RPMI7951 (cell line): ENCODE measurements around the gene CDH13. TPM values are rescaled to one million over a fixed set of nuclear protein-coding genes. Genes with fewer than 3 reads are reported as not detected.

Experiments used
- DNase-seq: peaks from one replicate; pipeline ENCODE4 v3.0.0-alpha.2; 2012; ENCODE audit warnings: low read depth
- total RNA-seq: library from RNA; depleted of rRNA; stranded (reverse); fragments of >200 nt; shearing (Covaris generic); gene quantifications from 2 replicates; pipeline ENCODE4 v1.2.3, GENCODE V29; 2014

CDH13 gene
- total RNA-seq, 1 experiment from 2014 or later, result 65.6 TPM

DNA sequence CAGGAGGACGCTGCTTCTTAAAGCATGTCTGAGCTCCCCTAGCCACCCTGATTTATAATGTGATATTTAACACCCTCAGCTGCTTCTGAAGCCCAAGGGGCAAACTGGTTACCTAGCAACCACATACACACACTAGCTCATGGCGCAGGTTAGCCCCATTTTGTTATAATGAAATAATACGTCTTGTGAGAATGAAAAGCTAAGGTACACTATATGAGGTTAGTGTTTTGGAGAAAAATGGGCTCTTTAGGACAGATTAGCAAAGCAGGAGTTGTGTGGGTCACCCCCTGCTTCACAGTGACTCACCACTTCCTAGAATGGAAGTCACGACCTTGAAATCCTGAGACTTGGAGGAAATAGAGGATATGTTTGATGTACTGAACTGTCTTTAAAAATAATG is 776.2 kb downstream of the CDH13 start:
- peak; percentile 73 for DNase-seq

DNA sequence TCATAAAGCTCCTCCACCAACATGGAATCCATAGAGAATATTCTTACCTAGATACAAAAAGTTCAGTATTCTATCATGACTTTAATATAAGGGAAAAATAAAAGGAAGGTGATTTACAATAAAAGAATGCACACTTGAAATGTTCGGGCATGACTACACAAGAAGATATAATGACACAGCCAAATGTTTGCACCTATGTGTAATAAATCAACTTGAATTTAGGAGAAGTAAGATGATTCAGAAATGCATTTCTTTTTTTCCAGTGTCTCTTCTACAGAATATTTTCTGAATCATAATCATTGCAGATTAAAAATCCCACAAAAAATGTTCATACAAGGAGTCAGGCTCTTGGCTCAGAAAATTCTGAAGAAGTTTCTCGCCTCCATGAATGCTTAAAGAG is 777.0 kb downstream of the CDH13 start:
- DNase-seq, result peak; percentile 46

DNA sequence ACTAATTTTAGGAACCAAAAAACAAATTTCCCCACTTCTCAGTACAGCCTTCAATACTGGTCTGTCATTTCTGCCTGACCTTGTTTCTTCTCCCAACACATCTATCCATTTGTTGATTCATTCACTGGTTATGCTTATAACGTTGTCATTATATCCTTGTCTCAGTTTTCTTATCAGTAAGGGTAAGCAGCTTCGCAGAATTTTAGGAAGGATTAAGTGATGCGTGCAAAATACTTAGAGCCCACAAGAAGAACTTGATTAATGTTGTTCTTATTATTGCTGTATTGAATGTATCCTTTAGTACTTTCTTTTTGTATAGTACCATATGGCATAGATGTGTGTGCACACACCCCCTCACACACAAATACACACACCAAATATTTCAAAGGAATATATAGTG is 777.5 kb downstream of the CDH13 start:
- no peak for DNase-seq

DNA sequence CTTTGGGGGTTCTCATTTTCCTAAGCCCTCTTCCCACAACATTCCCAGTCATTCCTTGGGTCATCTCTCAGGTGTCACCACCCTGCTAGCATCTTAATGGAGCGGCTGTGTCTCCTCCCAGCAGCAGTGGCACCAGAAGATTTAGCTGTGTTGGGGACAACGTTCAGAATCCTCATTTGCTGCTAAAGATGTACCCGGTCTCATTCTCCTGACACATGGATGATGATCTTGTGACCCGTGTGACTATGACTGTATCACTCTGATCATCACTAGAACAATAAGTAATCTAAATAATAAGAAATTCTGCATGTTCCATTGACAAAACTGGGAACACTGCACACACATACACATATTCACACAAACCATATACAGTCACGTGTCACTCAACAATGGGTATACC is 781.2 kb downstream of the CDH13 start:
- DNase-seq, result no peak

DNA sequence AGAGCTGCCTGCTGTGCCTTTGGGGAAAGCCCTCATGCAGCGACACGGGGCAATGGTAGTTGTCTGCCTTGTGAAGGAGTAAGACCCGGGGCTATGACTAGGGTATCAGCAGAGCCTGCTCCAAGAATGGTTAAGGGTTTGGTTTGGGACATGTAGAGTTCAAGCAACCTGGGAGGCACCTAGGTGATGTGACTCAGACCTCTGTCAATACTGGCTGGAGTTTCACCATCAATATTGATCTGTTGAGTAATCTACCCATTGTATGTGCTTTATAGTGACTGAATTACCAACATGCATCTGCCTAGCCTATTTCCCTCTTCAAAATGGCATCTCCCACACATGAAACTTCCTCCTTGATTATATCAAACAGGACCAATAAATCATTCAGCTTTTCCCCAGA is 782.6 kb downstream of the CDH13 start:
- no peak for DNase-seq

DNA sequence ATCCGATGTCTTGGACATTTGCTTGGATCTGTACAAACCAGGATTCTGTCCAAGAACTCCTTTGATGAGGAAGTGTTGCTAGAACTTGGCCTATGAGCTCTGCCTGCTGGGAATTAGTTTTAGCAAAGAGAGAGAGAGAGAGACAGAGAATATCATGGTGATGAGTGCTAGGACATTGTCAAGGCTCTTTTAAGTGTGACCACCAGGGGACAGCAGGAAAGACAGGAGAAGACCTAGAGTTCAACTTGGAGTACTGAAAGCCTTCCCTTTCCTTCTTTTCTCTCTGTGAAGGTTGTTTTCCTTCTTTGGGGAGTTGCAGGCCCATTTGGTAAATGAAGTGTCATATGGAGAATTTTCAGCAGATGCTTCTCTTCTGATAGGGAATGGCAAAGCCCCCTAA is 791.8 kb downstream of the CDH13 start:
- DNase-seq, result no peak

DNA sequence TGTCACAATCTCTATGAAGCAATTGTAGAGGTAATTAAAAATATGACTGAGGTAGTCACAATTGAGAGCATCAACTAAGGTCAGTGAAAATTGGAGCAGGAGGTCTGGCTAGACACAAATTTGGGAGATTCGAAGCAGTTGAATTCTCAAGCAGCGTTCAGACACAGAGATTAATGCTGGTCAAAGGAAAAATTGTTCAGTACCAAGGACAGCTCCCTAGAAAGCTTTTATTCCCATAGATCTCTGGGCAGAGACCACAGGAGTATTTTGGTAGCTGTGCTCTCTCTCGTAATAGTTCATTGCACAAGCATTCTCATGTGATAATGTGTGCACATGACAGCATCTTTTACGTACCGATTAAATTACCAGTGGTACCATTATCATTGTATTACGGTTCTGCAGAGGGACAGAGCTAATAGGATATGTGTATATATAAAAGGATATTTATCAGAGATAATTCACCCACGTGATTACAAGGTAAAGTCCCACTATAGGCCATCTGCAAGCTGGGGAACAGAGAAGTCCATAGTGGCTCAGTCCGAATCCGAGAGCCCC is 793.5 kb downstream of the CDH13 start:
- peak; percentile 62 for DNase-seq

DNA sequence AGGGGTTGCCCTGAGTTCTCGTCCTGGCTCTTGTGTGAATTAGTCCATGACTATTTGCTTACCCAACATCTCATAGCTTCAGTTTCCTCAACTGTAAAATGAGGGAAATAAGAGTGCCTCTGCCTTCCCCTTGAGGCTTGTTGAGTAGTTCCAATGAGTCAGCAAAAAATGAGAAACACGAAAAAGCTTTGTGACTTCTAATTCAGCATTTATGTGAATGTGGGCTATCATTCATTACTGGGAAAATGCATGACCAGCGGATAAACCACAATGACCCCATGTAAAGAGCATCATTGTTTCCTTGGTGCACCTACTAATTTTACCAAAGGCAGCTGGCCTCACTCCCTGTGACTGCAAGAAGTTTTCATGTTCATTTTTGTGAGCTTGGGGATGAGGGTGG is 806.4 kb downstream of the CDH13 start:
- peak; percentile 56 for DNase-seq

DNA sequence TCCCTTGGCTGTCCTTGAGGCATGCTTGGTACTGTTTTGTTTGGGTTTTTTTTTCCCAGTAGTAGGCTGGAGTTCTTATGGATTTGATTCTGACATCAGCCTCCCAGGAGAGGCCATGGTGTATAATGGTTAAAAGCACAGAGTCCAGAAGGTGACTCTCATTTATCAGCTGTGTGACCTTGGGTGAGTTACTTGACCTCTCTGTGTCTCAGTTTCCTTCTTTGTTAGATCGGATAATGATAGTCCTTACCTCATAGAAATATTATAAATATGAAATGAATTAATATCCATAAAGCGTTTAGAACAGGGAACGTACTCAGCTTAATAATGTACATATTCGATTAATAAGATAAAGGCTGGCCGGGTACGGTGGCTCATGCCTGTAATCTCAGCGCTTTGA is 810.3 kb downstream of the CDH13 start:
- DNase-seq, result no peak

DNA sequence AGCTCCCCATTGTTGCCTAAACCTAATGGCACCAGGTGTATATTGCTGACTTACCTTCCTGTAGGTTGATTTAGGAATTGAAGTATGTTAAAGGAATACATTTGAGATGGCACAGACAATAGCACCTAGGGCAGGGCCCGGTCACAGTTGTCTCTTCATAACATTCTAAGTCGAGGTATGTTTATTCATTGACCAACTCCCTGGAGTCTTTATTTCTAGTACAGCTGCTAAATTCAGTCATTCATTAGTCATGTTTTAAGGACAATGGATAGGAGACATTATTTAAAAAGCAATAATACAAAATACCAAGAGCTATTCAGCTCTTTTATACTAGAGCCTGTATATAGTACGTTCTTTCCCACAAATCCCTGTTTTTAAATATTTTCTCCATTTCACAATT is 811.6 kb downstream of the CDH13 start:
- no peak for DNase-seq

DNA sequence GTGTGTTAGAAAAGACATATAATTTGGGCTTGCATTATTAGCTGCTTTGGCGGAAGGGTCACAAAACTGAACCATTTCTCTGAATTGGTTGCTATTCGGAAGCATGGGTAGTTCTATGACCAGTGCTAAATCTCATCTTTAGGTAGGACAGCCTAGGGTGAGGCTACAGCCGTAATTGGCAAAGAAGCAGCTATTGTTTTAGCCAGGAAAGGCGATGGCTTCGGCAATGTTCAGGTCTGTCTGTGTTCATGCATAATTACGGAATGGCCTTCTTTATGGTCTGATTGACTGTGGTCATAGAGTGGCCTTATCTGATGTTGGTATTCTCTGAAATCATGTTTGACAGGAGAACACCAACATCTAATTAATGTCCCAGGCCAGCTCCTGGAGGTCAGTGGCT is 812.6 kb downstream of the CDH13 start:
- DNase-seq, result no peak

DNA sequence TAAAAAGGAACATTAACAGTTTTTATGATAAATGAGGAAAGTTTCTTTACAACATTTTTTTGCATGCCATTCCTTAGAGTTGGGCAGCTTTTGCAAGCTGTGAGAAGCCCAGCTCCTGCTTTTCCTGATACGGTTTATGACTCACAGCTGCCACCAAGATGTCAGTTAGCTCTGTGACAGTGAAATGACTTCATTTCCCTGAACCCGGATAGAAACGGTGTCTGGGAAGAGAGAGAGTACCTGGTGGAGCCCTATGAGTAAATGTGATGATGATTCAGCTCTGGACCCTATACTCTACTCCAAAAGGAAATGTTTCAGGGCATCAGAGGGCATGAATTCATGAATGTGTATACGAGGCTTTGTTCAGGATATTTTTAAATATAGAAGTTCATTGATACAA is 814.7 kb downstream of the CDH13 start:
- peak; percentile 62 for DNase-seq

DNA sequence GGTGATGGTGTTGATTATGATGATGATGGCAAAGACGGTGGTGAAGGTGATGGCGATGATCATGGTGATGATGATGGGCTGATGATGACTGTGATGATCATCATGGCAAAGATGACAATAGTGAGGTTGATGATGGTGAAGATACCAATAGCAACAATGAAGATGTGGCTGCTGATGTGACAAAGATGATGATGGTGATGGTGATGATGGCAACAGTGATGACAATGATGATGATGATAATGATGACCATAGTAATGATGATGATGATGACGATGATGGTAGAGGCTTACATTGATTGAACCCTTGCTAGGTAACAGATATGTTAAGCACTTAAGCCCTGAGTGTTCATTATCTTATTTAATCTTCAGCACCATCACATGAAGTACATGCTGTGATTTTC is 817.2 kb downstream of the CDH13 start:
- no peak for DNase-seq

DNA sequence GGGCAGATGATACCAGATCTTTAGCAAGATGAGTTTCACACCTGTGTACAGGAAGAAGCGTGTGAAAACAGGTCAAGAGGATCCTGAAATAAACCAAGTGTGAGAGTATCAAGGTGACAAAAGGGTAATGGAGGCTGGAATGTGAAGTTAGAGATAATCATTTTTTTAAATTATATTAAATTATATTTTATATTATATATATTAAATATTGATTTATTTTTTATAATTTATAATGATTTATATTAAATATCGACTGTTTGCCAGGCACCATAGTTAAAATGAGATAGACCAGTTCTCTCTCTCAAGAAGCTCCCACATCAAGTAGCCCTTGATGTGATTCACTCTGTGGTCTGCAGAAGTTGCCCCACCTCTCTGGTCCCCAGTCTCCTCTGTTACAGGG is 820.8 kb downstream of the CDH13 start:
- DNase-seq, result no peak

DNA sequence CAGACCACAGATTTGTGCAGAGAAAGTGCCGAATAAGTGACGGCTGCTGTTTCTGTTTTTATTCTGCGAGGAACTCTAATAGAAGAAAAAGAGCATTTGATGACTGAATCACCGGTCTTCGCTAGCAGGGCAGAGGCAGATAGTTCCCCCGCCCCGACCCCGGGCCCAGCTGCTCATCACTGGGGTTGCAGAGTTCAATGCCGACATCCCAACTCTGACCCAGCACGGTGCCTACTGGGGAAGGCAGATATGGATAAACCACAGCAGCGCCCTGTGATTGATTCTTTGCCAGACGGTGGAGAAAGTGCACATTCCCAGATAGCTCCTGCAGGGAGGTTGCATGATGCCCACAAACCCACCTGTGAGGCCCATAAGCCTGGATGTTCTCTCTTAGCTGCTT is 823.1 kb downstream of the CDH13 start:
- no peak for DNase-seq

DNA sequence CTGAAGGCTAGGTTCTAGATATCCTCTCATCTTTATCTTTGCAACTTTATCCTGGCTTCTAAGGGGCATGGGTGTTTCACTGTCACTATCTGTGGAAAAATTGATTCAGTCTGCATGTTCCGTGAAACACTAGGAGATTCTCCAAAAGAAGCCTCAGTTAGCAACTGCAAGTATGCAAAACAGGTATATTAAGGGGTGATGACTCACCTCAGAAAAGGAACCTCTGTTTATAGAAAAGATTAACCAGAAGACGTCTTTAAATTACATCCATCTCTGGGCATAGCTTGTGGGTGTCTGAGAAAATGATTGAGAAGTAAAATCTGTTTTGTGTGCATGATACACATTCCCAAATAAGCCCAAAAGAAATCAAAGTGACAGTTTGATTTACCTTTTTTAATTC is 827.2 kb downstream of the CDH13 start:
- no peak for DNase-seq

DNA sequence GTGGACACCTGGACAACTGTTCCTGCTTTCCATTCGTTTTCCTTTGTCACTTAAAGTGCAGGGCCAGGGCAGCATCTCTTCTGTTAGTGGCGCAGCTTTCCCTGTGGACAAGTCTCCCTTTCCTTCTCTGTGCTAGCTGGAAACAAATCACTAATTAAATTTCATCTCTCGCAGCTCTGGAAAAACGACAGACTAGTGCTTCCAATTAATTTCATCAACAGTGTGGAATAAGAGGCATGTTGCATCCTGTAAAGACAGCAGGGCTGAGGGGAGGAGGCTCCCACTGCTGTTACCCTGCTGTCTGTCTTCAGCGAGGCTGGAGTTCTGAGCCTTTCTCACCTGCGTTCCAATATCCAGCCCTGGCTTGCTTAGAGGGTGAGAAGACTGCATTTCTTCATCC is 828.9 kb downstream of the CDH13 start:
- DNase-seq, result no peak

DNA sequence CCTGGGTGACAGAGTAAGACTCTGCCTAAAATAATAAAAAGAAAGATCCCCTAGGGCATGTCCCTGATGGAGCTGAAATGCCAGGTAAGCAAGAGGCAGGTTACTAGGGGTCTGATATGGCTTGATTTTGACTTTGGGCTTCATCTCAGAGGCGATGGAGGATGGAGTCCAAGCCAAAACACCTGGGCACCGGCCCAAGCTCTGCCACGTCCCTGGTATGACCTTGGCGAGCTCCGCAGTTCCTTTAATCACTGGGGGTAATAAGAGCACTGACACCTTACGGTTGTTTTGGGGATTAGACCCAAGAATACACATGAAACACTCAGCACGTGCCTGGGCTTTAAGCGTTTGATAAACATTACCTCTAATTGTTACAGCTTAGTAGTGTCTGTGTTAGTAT is 830.2 kb downstream of the CDH13 start:
- no peak for DNase-seq

DNA sequence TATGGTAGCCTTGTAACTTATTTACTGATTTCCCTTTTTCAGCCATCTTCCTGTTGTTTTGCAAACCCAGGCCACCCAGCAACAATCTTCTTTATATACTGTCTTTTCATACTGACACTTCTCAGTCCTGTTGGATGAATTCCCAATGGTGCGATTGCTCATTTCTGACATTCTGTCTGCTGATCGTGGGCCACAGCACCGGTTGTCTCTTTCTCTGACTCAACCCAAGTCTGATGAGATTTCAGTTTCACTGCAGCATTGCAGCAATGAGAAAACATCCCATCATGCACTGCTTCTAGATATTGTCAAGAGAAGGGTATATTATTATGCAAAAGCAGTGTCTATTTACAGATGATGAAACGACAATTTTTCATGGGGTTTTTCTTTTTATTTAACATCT is 831.8 kb downstream of the CDH13 start:
- peak; percentile 90 for DNase-seq

DNA sequence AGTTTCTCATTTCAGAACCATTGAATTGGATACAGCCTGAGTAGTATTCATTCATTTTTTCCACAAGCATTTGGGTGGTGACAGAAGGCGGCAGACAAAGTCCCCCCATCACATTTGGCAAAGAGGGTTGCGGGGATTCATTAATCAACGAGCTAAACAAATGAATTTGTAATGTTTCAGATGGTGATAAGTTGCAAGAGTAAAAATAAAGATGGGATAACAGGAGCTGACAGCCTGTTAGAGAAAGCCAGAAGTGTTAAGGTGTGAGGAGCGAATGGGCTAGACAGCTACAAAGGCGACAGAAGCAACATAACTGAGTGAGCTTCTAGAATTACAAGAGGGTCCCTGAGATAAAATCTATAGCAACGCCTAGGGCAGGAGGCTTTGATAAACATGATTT is 838.2 kb downstream of the CDH13 start:
- DNase-seq, result no peak

DNA sequence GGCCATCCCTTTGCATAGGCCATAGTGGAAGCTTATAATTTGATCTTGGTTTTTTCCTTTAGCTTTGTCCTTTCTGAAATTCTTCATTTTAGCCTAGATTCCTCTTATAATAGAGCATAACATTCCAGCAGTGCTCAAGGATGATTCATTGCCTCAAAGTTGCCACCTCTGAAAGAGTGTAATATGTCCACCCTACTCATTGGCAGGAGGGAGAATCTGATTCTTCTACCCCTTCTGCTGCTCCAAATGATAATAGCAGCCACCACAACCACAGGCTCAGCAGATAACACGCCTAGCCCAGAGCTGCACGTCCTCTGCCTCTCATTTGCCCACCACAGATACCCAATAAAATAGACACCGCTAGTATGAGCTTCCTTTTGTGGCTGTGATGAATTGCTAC is 843.6 kb downstream of the CDH13 start:
- peak; percentile 82 for DNase-seq

DNA sequence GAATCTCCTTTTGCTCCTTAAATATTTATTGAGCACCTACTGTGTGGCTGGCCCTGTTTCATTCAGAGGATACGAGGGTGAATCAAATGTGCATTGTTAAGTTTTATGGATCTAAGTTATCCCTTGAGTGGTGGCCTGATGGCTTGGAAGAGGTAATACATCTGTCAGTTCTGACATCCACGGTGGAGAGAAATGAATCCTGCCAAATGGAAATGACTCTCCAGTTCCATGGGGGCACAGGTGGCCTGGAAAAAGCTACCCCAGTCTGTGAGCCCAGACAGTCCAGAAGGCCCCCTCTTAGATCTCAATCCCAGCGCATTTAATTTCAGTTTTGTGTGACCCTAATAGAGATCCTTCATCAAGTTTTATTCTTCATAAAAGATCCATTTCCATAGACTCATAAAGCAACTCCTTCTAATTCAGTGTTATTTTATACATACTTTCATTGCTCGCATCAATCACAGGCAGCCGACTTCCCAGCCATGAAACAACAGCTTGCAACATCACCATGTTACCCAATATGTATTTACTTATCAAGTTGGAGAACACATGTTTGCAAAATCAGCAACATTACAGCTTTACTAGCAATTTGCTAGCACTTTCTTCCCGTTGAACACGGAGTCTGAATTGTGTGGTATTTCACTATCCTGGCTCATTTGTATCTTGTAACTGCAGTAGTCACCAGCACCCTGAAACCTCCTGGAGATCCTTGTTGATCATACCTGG is 846.2 kb downstream of the CDH13 start:
- DNase-seq, result no peak

DNA sequence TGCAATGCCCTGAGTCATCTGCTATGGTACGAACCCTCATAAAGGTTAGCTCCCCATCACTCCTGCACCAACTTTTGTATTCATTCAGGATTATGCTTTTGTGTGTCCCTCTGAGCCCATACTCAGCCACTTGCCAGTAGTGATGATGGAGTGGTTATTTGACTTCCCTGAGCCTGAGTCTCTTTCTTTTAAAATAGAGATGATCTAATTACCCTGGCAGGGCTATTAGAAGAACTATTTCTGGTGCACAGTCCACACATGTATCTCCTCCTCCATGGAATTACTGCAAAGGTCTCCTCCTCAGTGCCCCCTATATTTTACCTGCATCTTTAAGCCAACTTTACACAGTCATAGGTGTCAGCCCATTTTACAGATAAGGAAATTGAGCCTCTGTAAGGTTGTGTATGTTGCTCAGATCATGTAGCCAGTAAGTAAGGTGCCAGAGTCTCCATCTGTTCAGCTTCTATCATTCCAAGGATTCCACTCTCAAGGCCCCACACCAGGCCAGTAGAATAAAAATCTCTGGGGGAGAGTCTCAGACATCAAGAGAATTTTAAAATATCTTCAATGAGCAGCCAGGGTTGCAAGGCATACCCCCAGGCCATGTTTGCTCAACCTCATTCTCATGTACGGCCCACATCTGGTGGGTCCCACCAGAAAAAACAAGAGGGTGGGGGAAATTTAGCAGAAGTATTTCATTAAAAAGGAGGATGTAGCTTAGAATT is 847.3 kb downstream of the CDH13 start:
- DNase-seq, result peak; percentile 36
